NCI-H1048 (cell line): ENCODE data around the gene AKAP13.
A peak's percentile ranks its signal among the peaks of the same experiment; 100 is the strongest.
"Not testable (repeated sequence)": the region's sequence is repeated elsewhere in the genome, so short reads cannot be mapped to it uniquely, and the experiment has no call there.

Experiments
- DNase-seq: peaks from one replicate; lab custom pipeline; 2025; lab: John Stamatoyannopoulos, UW

Gene AKAP13

GRCh38 chr15:85793641-85794597 is 413.5 kb downstream of the AKAP13 start:
- no peak for DNase-seq

- DNase-seq, result peak; percentile 89
Measured at GRCh38 chr15:85794598-85795336, 414.4 kb downstream of the AKAP13 start, which contains the start of gene KLHL25. TSS of gene KLHL25 (minus strand) at chr15:85794925. CDS start at chr15:85769810, 25,115 bp downstream.

GRCh38 chr15:85795337-85796305 is 415.2 kb downstream of the AKAP13 start:
- no peak for DNase-seq

GRCh38 chr15:85796371-85796770 is 416.0 kb downstream of the AKAP13 start:
- not testable (repeated sequence) for DNase-seq
